H9 (cell line): ENCODE measurements around the gene SLC24A2. TPM values are rescaled to one million over a fixed set of nuclear protein-coding genes. Genes with fewer than 3 reads are reported as not detected.

Experiments used
- DNase-seq: peaks from one replicate; pipeline ENCODE4 v3.0.0-alpha.2; 2017
- H2AFZ ChIP-seq: one replicate; pipeline ENCODE4 v1.6.1; 2013; ENCODE audit warnings: mild to moderate bottlenecking, low read length, control low read depth, moderate library complexity
- H2AK5ac ChIP-seq: 2 replicates; pipeline ENCODE4 v1.6.1; 2013; ENCODE audit warnings: low read length, control low read depth, mixed read lengths; ENCODE audit not compliant: insufficient read length
- H2BK120ac ChIP-seq: one replicate; pipeline ENCODE4 v1.6.1; 2013; ENCODE audit warnings: low read depth, mild to moderate bottlenecking, low read length, control low read depth, inconsistent platforms; ENCODE audit not compliant: poor library complexity, severe bottlenecking
- H2BK12ac ChIP-seq: 2 replicates; pipeline ENCODE4 v1.6.1; 2013; ENCODE audit warnings: low read length, control low read depth, mixed read lengths, low read depth; ENCODE audit not compliant: insufficient read length
- H2BK15ac ChIP-seq: 2 replicates; pipeline ENCODE4 v1.6.1; 2013; ENCODE audit warnings: low read depth, low read length, control low read depth
- H2BK20ac ChIP-seq: one replicate; pipeline ENCODE4 v1.6.1; 2013; ENCODE audit warnings: low read depth, mild to moderate bottlenecking, low read length, control low read depth, inconsistent platforms; ENCODE audit not compliant: poor library complexity, severe bottlenecking
- H2BK5ac ChIP-seq: 2 replicates; pipeline ENCODE4 v1.6.1; 2013; ENCODE audit warnings: low read length, control low read depth, mixed read lengths; ENCODE audit not compliant: insufficient read length
- H3K14ac ChIP-seq: 2 replicates; pipeline ENCODE4 v1.6.1; 2013; ENCODE audit warnings: low read length, control low read depth; ENCODE audit not compliant: insufficient read depth
- H3K18ac ChIP-seq: 2 replicates; pipeline ENCODE4 v1.6.1; 2013; ENCODE audit warnings: low read depth, mild to moderate bottlenecking, mixed read lengths, low read length, control low read depth; ENCODE audit not compliant: insufficient read length
- H3K23ac ChIP-seq: 2 replicates; pipeline ENCODE4 v1.6.1; 2013; ENCODE audit warnings: low read length, control low read depth, mixed read lengths, low read depth; ENCODE audit not compliant: insufficient read length
- H3K23me2 ChIP-seq: 2 replicates; pipeline ENCODE4 v1.6.1; 2013; ENCODE audit warnings: low read depth, mild to moderate bottlenecking, mixed read lengths, low read length, control low read depth; ENCODE audit not compliant: insufficient read length, poor library complexity, severe bottlenecking
- H3K27ac ChIP-seq: 2 replicates; pipeline ENCODE4 v1.5.1; 2013; ENCODE audit warnings: low read length, control low read depth, mixed read lengths, low read depth; ENCODE audit not compliant: insufficient read length
- H3K27me3 ChIP-seq: 2 replicates; pipeline ENCODE4 v1.6.1; 2013; ENCODE audit warnings: low read length, control low read depth, inconsistent platforms; ENCODE audit not compliant: insufficient read depth
- H3K4ac ChIP-seq: 2 replicates; pipeline ENCODE4 v1.6.1; 2013; ENCODE audit warnings: low read depth, mild to moderate bottlenecking, control low read depth, inconsistent platforms, low read length, moderate library complexity
- H3K4me1 ChIP-seq: 2 replicates; pipeline ENCODE4 v1.6.1; 2013; ENCODE audit warnings: low read length, control low read depth, inconsistent platforms; ENCODE audit not compliant: insufficient read depth
- H3K4me2 ChIP-seq: 2 replicates; pipeline ENCODE4 v1.6.1; 2013; ENCODE audit warnings: low read length, control low read depth, mixed read lengths; ENCODE audit not compliant: insufficient read length, insufficient read depth
- H3K56ac ChIP-seq: 2 replicates; pipeline ENCODE4 v1.6.1; 2013; ENCODE audit warnings: low read depth, mild to moderate bottlenecking, mixed read lengths, low read length, control low read depth; ENCODE audit not compliant: insufficient read length
- H3K79me1 ChIP-seq: 2 replicates; pipeline ENCODE4 v1.6.1; 2013; ENCODE audit warnings: low read depth, mild to moderate bottlenecking, moderate library complexity, low read length, control low read depth, inconsistent platforms; ENCODE audit not compliant: insufficient read depth, poor library complexity, severe bottlenecking
- H3K79me2 ChIP-seq: 2 replicates; pipeline ENCODE4 v1.6.1; 2013; ENCODE audit warnings: low read length, control low read depth, inconsistent platforms; ENCODE audit not compliant: insufficient read depth
- H3K9ac ChIP-seq: 2 replicates; pipeline ENCODE4 v1.6.1; 2013; ENCODE audit warnings: low read length, control low read depth, mixed read lengths; ENCODE audit not compliant: insufficient read length; ENCODE audit errors: extremely low read depth
- H3K9me3 ChIP-seq: one replicate; pipeline ENCODE4 v1.6.1; 2013; ENCODE audit warnings: low read depth, low read length, inconsistent platforms; ENCODE audit not compliant: control insufficient read depth
- H3T11ph ChIP-seq: one replicate; pipeline ENCODE4 v1.6.1; 2013; ENCODE audit warnings: mild to moderate bottlenecking, low read length, control low read depth, inconsistent platforms
- H4K20me1 ChIP-seq: one replicate; pipeline ENCODE4 v1.6.1; 2013; ENCODE audit not compliant: control insufficient read depth, insufficient read length, insufficient read depth
- H4K5ac ChIP-seq: 2 replicates; pipeline ENCODE4 v1.6.1; 2013; ENCODE audit warnings: low read depth, mild to moderate bottlenecking, mixed read lengths, low read length, control low read depth; ENCODE audit not compliant: insufficient read length
- H4K8ac ChIP-seq: replicated peaks from 2 replicates; pipeline ENCODE4 v1.6.1; 2013; ENCODE audit warnings: low read length, control low read depth, mixed read lengths, low read depth; ENCODE audit not compliant: insufficient read length
- H4K91ac ChIP-seq: 2 replicates; pipeline ENCODE4 v1.6.1; 2013; ENCODE audit warnings: low read depth, mild to moderate bottlenecking, moderate library complexity, mixed read lengths, low read length, control low read depth; ENCODE audit not compliant: insufficient read length
- H3K27ac Mint-ChIP-seq, 3 experiments: 2 replicates in 2 of 3; 3 replicates in 1 of 3; pipeline ENCODE4 v1.8.0; 2020 to 2021; ENCODE audit warnings: mixed read lengths in 3 of 3, mild to moderate bottlenecking in 1 of 3, moderate library complexity in 1 of 3
- H3K27me3 Mint-ChIP-seq: 2 replicates; pipeline ENCODE4 v1.8.0; 2021; ENCODE audit warnings: low read depth, mild to moderate bottlenecking, moderate library complexity, mixed read lengths
- H3K36me3 Mint-ChIP-seq, 3 experiments: 2 replicates in 2 of 3; 3 replicates in 1 of 3; pipeline ENCODE4 v1.8.0; 2020 to 2021; ENCODE audit warnings: low read depth in 3 of 3, mixed read lengths in 3 of 3; ENCODE audit not compliant: insufficient read depth in 1 of 3
- H3K4me1 Mint-ChIP-seq, 2 experiments: 2 replicates each; pipeline ENCODE4 v1.8.0; 2020; ENCODE audit warnings: mixed read lengths in 2 of 2
- H3K4me3 Mint-ChIP-seq, 2 experiments: 2 replicates in 1 of 2; 3 replicates in 1 of 2; pipeline ENCODE4 v1.8.0; 2020 to 2021; ENCODE audit warnings: mild to moderate bottlenecking in 2 of 2, mixed read lengths in 2 of 2, moderate library complexity in 1 of 2
- H3K9me3 Mint-ChIP-seq, 2 experiments: 2 replicates in 1 of 2; 3 replicates in 1 of 2; pipeline ENCODE4 v1.8.0; 2020; ENCODE audit warnings: mild to moderate bottlenecking in 2 of 2, mixed read lengths in 2 of 2, moderate library complexity in 1 of 2
- CTCF ChIP-seq: fragments of 200-600 bp; sonication (generic); conservative IDR thresholded peaks from 3 replicates; pipeline ENCODE4 v1.8.0; 2021; ENCODE audit warnings: antibody characterized with exemption, mild to moderate bottlenecking
- WGBS: extraction: QIAGEN DNeasy Blood & Tissue Kit; methylation state at CpG from one replicate; pipeline ENCODE4 v1.1.7; 2013; ENCODE audit warnings: missing lambda C conversion rate, low lambda C conversion rate, mixed read lengths; ENCODE audit not compliant: insufficient read length; ENCODE audit errors: extremely low coverage; 5-methylcytosine and 5-hydroxymethylcytosine counted together
- total RNA-seq: library from RNA; stranded (reverse); gene quantifications from 2 replicates; pipeline ENCODE4 v1.2.1, GENCODE V29; 2021

Gene SLC24A2
- total RNA-seq, 1 experiment from 2014 or later: 6.2 TPM

- no peaks in the 10 kb centered on the region for H4K20me1 ChIP-seq
Observed at GRCh38 chr9:19746223-19746622, 42.6 kb downstream of the SLC24A2 start.

More at GRCh38 chr9:19746223-19746622, 42.6 kb downstream of the SLC24A2 start:
- Mint-ChIP-seq H3K36me3 (no peaks in the 10 kb centered on the region; a peak in 1 of 7 replicates), H3K9me3 (no peaks in the 10 kb centered on the region), H3K27me3 (no peaks in the 10 kb centered on the region), H3K4me1 (peaks cover 15 to 24% of the 10 kb centered on the region in 2 experiments), H3K27ac (no peak overlapping the region), H3K4me3 (no peak overlapping the region)
- H3K9me3 ChIP-seq: no peaks in the 10 kb centered on the region
- H2AK5ac ChIP-seq: no peak overlapping the region
- no peak overlapping the region for H3K4ac ChIP-seq
- no peak overlapping the region for H2BK15ac ChIP-seq
- no peaks in the 10 kb centered on the region for H3K27me3 ChIP-seq
- H3K4me1 ChIP-seq: peaks cover 2% of the 10 kb centered on the region; the same call in 1 of the 2 replicates
- H3K4me2 ChIP-seq: no peak overlapping the region
- H3T11ph ChIP-seq: no peak overlapping the region
- no peak overlapping the region for H3K14ac ChIP-seq
- WGBS: no CpG with 5 or more reads among the region's 2 CpGs
- no peak overlapping the region for H2BK12ac ChIP-seq
- H4K91ac ChIP-seq: no peak overlapping the region
- TF ChIP-seq CTCF: no peak
- no peak overlapping the region for H2BK120ac ChIP-seq
- no peak overlapping the region for H2BK5ac ChIP-seq
- no peak overlapping the region for H3K56ac ChIP-seq
- H3K23ac ChIP-seq: no peak overlapping the region
- H3K9ac ChIP-seq: no peak overlapping the region
- H2AFZ ChIP-seq: no peak overlapping the region
- H3K79me1 ChIP-seq: no peaks in the 10 kb centered on the region
- DNase-seq: no peak
- H3K18ac ChIP-seq: no peak overlapping the region
- no peaks in the 10 kb centered on the region for H3K79me2 ChIP-seq
- H3K23me2 ChIP-seq: no peaks in the 10 kb centered on the region
- no peak overlapping the region for H2BK20ac ChIP-seq
- H3K27ac ChIP-seq: no peak overlapping the region
- H4K5ac ChIP-seq: no peak overlapping the region
- H4K8ac ChIP-seq: no peak overlapping the region
